K562 (cell line): ENCODE results near the gene YJU2. TPM values are rescaled to one million over a fixed set of nuclear protein-coding genes. Genes with fewer than 3 reads are reported as not detected.
A peak's percentile ranks its signal among the peaks of the same experiment; 100 is the strongest.

ENCODE experiments used
- ATAC-seq: fragments of 200-7000 bp; cut with Tn5 transposase; 3 replicates; pipeline ENCODE4 v1.9.1; 2020; ENCODE audit warnings: moderate library complexity
- BruUV-seq: library from RNA; stranded (reverse); fragments of 400-500 nt; replicated peaks from 2 replicates; lab custom pipeline; 2021; lab: Mats Ljungman, UMichigan
- CTCF ChIA-PET: fragments of 300-600 bp; formaldehyde crosslinking; extraction: SDS; loops from one replicate; lab custom pipeline; 2021; ENCODE audit warnings: low intra/inter-chr PET ratio; lab: Yijun Ruan, JAX
- POLR2A ChIA-PET: fragments of 300-600, 350-650 bp; sonication (Branson Sonifier 250); formaldehyde crosslinking; extraction: SDS; loops from one replicate; lab custom pipeline; 2021; ENCODE audit warnings: antibody characterized with exemption, inconsistent platforms; lab: Yijun Ruan, JAX
- DNase-seq, 4 experiments: peaks; one replicate each; pipeline versions ENCODE4 v3.0.0 to v3.0.0-alpha.2; 2011 to 2018; ENCODE audit warnings: low spot score in 3 of 4, mixed read lengths in 3 of 4; ENCODE audit errors: extremely low read depth in 1 of 4
- FAIRE-seq: peaks from 2 replicates; lab custom pipeline; 2011; peaks lifted over from hg19 to GRCh38; lab: Jason Lieb, UNC
- H2AFZ ChIP-seq: 2 replicates; pipeline ENCODE4 v1.6.0; 2011; ENCODE audit warnings: low read depth, low read length, control low read depth, inconsistent platforms
- H3K27ac ChIP-seq: fragments of 200-600 bp; 3 replicates; pipeline ENCODE4 v1.8.0; 2011; ENCODE audit warnings: low read depth, mild to moderate bottlenecking, control low read depth, inconsistent platforms, low read length, moderate library complexity, mixed read lengths; ENCODE audit errors: extremely low read depth
- H3K27me3 ChIP-seq, 2 experiments: fragments of 300-600 bp in 1 of 2; 2 replicates in 1 of 2; 3 replicates in 1 of 2; pipeline versions ENCODE4 v1.6.0 to v1.8.0; 2011; ENCODE audit warnings: inconsistent platforms in 2 of 2, low read length in 2 of 2, mild to moderate bottlenecking in 1 of 2, mixed read lengths in 1 of 2, moderate library complexity in 1 of 2; ENCODE audit not compliant: control insufficient read depth in 2 of 2, insufficient read depth in 2 of 2
- H3K36me3 ChIP-seq: fragments of 300-600 bp; 3 replicates; pipeline ENCODE4 v1.8.0; 2011; ENCODE audit warnings: mild to moderate bottlenecking, low read length, inconsistent platforms; ENCODE audit not compliant: control insufficient read depth, insufficient read depth
- H3K4me1 ChIP-seq, 2 experiments: fragments of 200-600 bp in 1 of 2; replicated peaks in 1 of 2; 2 replicates in 1 of 2; 3 replicates in 1 of 2; pipeline versions ENCODE4 v1.5.1 to v1.8.0; 2011; ENCODE audit warnings: inconsistent platforms in 2 of 2, low read length in 2 of 2, mild to moderate bottlenecking in 1 of 2, mixed read lengths in 1 of 2, moderate library complexity in 1 of 2; ENCODE audit not compliant: control insufficient read depth in 2 of 2, insufficient read depth in 2 of 2
- H3K4me2 ChIP-seq: 2 replicates; pipeline ENCODE4 v1.6.1; 2011; ENCODE audit warnings: low read length, control low read depth, inconsistent platforms, mixed read lengths; ENCODE audit not compliant: insufficient read depth
- H3K4me3 ChIP-seq: fragments of 200-600 bp; sonication (generic), shearing (Covaris generic); 2 replicates; pipeline ENCODE4 v1.5.1; 2016; ENCODE audit warnings: control low read depth, inconsistent platforms
- H3K79me2 ChIP-seq: fragments of 200-600 bp; 3 replicates; pipeline ENCODE4 v1.8.0; 2011; ENCODE audit warnings: low read length, inconsistent platforms; ENCODE audit not compliant: control insufficient read depth, insufficient read depth
- H3K9ac ChIP-seq, 2 experiments: 2 replicates each; pipeline versions ENCODE4 v1.6.0 to v1.6.1; 2011; ENCODE audit warnings: low read depth in 2 of 2, low read length in 2 of 2, control low read depth in 1 of 2, inconsistent platforms in 1 of 2, mild to moderate bottlenecking in 1 of 2, mixed read lengths in 1 of 2; ENCODE audit not compliant: insufficient read depth in 1 of 2
- H3K9me1 ChIP-seq: one replicate; pipeline ENCODE4 v1.6.0; 2011; ENCODE audit warnings: inconsistent platforms, mild to moderate bottlenecking, low read length, moderate library complexity; ENCODE audit not compliant: control insufficient read depth, insufficient read depth
- H3K9me3 ChIP-seq: replicated peaks from 2 replicates; pipeline ENCODE4 v1.5.1; 2011; ENCODE audit warnings: low read depth, low read length, inconsistent platforms; ENCODE audit not compliant: control insufficient read depth, insufficient read depth
- H4K20me1 ChIP-seq: replicated peaks from 2 replicates; pipeline ENCODE4 v1.6.1; 2011; ENCODE audit warnings: low read length, inconsistent platforms, mixed read lengths; ENCODE audit not compliant: control insufficient read depth, insufficient read depth
- CBX3 ChIP-seq, 2 experiments: IDR thresholded peaks; 1 replicate in 1 of 2; 2 replicates in 1 of 2; pipeline ENCODE4 v1.6.1; 2012; ENCODE audit warnings: inconsistent platforms in 2 of 2, low read length in 2 of 2, borderline replicate concordance in 1 of 2, control low read depth in 1 of 2
- CHD2 ChIP-seq: IDR thresholded peaks from 2 replicates; pipeline ENCODE4 v1.6.1; 2011; ENCODE audit warnings: low read depth, low read length
- EGR1 ChIP-seq: fragments of 450-650 bp; conservative IDR thresholded peaks from 2 replicates; pipeline ENCODE4 v1.6.1; 2017; ENCODE audit warnings: mild to moderate bottlenecking
- PYGO2 ChIP-seq: fragments of 450-650 bp; IDR thresholded peaks from 2 replicates; pipeline ENCODE4 v1.6.1; 2016; ENCODE audit warnings: mild to moderate bottlenecking, missing genetic modification characterization, moderate library complexity, missing compliant biosample characterization
- RBM39 ChIP-seq: fragments of 200-400 bp; formaldehyde crosslinking; optimal IDR thresholded peaks from 2 replicates; pipeline ENCODE3; 2018; ENCODE audit warnings: low read depth, low read length
- ZBTB1 ChIP-seq: sonication (generic); formaldehyde crosslinking; IDR thresholded peaks from 2 replicates; pipeline ENCODE4 v1.8.1; 2023; ENCODE audit warnings: missing genetic modification reagents, low read depth, mild to moderate bottlenecking, borderline replicate concordance
- ZBTB7A ChIP-seq: IDR thresholded peaks from 2 replicates; pipeline ENCODE4 v1.6.1; 2011; ENCODE audit warnings: low read depth, mild to moderate bottlenecking, low read length, moderate library complexity, borderline replicate concordance; ENCODE audit not compliant: control insufficient read depth
- ZNF717 ChIP-seq: fragments of 250-450 bp; sonication (Bioruptor Pico); IDR thresholded peaks from 2 replicates; pipeline ENCODE4 v1.5.0; 2021
- WGBS: fragments of 100-300 bp; shearing (Covaris generic); methylation state at CpG from one replicate; pipeline ENCODE4 v1.1.6; 2016; ENCODE audit warnings: low coverage, mixed read lengths; ENCODE audit not compliant: insufficient coverage; ENCODE audit errors: missing lambda C conversion rate; 5-methylcytosine and 5-hydroxymethylcytosine counted together
- in situ Hi-C: fragments of 300-500 bp; cut with MboI; formaldehyde crosslinking; loops from 4 replicates; pipeline ENCODE4 v1.15.0; 2018; ENCODE audit warnings: inconsistent platforms, mixed read lengths
- intact Hi-C: fragments of 100-400 bp; cut with micrococcal nuclease; formaldehyde crosslinking; loops from 2 replicates; pipeline ENCODE4 v1.14.2; 2022
- polyA plus RNA-seq, 8 experiments: library from polyadenylated mRNA; depleted of rRNA in 4 of 8; stranded (reverse) in 5 of 8; unstranded in 3 of 8; fragments of >200 nt; fragmentation: Nextera tagmentation in 2 of 8; fragmentation: Illumina TruSeq in 1 of 8; extraction: Ambion mirVana in 2 of 8; extraction: Trizol in 1 of 8; gene quantifications; 2 replicates each; pipeline versions ENCODE4 v1.2.1 to v1.2.3, GENCODE V29; 2011 to 2014; ENCODE audit warnings: inconsistent platforms in 1 of 8, missing spikeins in 1 of 8
- total RNA-seq, 7 experiments: library from RNA; depleted of rRNA in 6 of 7; stranded (reverse); fragments of >200 nt in 6 of 7; fragmentation: Illumina TruSeq in 2 of 7; extraction: Trizol in 2 of 7; gene quantifications; 2 replicates each; pipeline versions ENCODE4 v1.2.1 to v1.2.3, GENCODE V29; 2011 to 2021; ENCODE audit warnings: low replicate concordance in 1 of 7

The YJU2 gene
- total and polyA plus RNA-seq, 9 of the 15 experiments (the other 6 are each of a cell fraction or from before 2014, with no cell fraction given) = 0.41 to 34.9 (median 19.3) TPM

DNA sequence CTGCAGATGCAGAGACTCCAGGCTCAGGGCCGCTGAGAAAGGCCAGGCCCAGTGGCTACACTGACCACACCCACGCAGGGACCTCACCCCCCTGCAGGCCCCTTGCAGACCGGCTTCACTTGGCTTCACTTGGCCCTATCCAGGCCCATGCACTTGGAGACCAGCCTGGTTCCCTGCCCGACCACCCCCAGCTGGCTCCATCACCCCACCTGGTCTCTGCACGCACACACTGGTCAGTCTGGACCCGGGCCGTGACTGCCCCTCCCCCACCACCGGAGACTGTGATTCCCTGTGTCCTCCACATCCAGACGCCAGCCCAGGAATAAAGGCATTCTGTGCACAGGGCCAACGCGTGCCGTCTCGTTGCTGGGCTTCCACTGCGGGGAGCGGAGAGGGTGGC, 22.4 kb upstream of the YJU2 start:
- Histone ChIP-seq H3K4me3 (no peak overlapping the region), H4K20me1 (0 out of 2 replicates have a peak, but pooled peaks cover 4% of the 10 kb centered on the region), H3K9ac (peak overlapping the region in 1 of 2 experiments; percentile 62; a peak in 2 of 4 replicates), H3K27ac (no peak overlapping the region), H3K9me1 (no peaks in the 10 kb centered on the region), H3K9me3 (no peaks in the 10 kb centered on the region), H3K4me2 (no peak overlapping the region), H3K4me1 (peaks cover 8 to 25% of the 10 kb centered on the region in 2 experiments; a peak in 4 of 5 replicates), H3K27me3 (peaks cover 0 to 21% of the 10 kb centered on the region in 2 experiments; a peak in 2 of 5 replicates), H3K79me2 (no peaks in the 10 kb centered on the region), H2AFZ (no peak overlapping the region), H3K36me3 (no peaks in the 10 kb centered on the region)
- TF ChIP-seq RBM39 = peak; percentile 41
- TF ChIP-seq CHD2 = peak; percentile 23; the same call in 1 of the 2 replicates
- TF ChIP-seq CBX3 (IDR thresholded peaks at IDR 0.05; ENCODE audit: borderline replicate concordance in 1 of 2, low read length in 2 of 2) = no peak
- TF ChIP-seq ZBTB7A = peak; percentile 60; the same call in 1 of the 2 replicates
- no peak for TF ChIP-seq PYGO2 (tag)
- no peak for TF ChIP-seq ZNF717 (CRISPR knock-in tag)
- TF ChIP-seq EGR1 = peak; percentile 57
- TF ChIP-seq ZBTB1 (CRISPR knock-in tag) = 0 out of 2 replicates have a peak, but pooled peaks have one; percentile 30
- DNase-seq (peak in 3 of 4 experiments; percentile 13 to 34 (median 33)), FAIRE-seq (no peak), ATAC-seq (peak; percentile 52; the same call in 2 of the 3 replicates)
- CTCF ChIA-PET = no interaction called here
- no TSS peak for BruUV-seq
- POLR2A ChIA-PET = no interaction called here
- 22% methylated on average over 15 of the region's 15 CpGs for WGBS
- in situ Hi-C loops (no loop called here), intact Hi-C loops (no loop called here)
